NT2/D1 (cell line): ENCODE data around the gene CNR2.
A peak's percentile ranks its signal among the peaks of the same experiment; 100 is the strongest.

ENCODE experiments used
- SUZ12 ChIP-seq: IDR thresholded peaks from 2 replicates; pipeline ENCODE4 v1.6.1; 2011; ENCODE audit not compliant: insufficient read length, insufficient read depth; ENCODE audit errors: extremely low read depth
- YY1 ChIP-seq: IDR thresholded peaks from 2 replicates; pipeline ENCODE4 v1.6.1; 2011; ENCODE audit not compliant: insufficient read length, insufficient read depth
- ZNF274 ChIP-seq: IDR thresholded peaks from 2 replicates; pipeline ENCODE4 v1.6.1; 2011; ENCODE audit warnings: mild to moderate bottlenecking, low read depth, low read length

DNA sequence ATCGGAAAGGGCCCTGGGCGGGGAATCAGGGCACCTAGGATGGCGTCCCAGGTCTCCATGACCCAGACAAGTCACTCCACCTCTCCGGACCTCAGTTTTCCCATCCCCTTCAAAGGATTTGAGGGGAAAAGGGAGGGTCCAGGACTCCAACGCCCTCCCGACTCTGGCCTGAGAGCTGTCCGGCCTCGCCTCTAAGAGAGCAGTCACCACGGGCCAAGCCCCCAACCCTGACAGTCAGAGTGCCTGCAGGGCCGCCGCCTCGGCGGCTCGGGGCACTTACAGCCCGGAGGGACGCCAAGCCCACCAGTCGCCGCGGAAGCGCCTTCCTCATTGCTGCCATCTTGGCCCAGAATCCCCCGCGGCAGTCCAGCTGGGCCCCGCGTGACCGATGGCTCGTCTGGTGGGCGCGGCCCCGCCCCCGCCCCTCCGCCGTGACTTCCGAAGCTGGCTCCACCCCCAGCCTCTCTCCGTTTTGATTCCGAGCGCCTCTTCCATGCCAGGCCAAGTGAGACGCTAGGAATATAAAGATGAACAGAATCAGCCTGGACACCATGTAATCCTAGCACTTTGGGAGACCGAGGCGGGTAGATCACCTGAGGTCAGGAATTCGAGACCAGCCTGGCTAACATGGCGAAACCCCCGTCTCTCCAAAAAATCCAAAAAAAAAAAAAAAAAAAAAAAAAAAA lies 87.9 kb downstream of the CNR2 start, which contains the start of gene HMGCL:
- TF ChIP-seq ZNF274 (no peak), YY1 (peak; percentile 92), SUZ12 (no peak)
